Suprapubic skin (tissue), 4 donors: ENCODE results near the gene TRAPPC1.

Experiments used
- CTCF ChIP-seq, 2 donors: fragments of 200-600 bp in 1 of 2; fragments of 450-650 bp in 1 of 2; sonication (generic) in 1 of 2; IDR thresholded peaks; one replicate each; pipeline ENCODE4 v1.5.1; 2016 to 2019; ENCODE audit warnings: antibody characterized with exemption in 2 of 2, mild to moderate bottlenecking in 1 of 2, moderate library complexity in 1 of 2
- EP300 ChIP-seq: sonication (generic); formaldehyde crosslinking; IDR thresholded peaks from one replicate; pipeline ENCODE4 v1.6.1; 2017; ENCODE audit warnings: antibody characterized with exemption
- POLR2A ChIP-seq, 2 donors: fragments of 450-650 bp; IDR thresholded peaks; one replicate each; pipeline ENCODE4 v1.6.1; 2017; ENCODE audit warnings: antibody characterized with exemption in 2 of 2, mild to moderate bottlenecking in 2 of 2, moderate library complexity in 2 of 2
- POLR2AphosphoS5 ChIP-seq, 3 donors: sonication (generic); formaldehyde crosslinking; IDR thresholded peaks; one replicate each; pipeline ENCODE4 v1.6.1; 2017; ENCODE audit warnings: antibody characterized with exemption in 3 of 3

- no peak for TF ChIP-seq CTCF (IDR thresholded peaks at IDR 0.05)
- no peak for TF ChIP-seq POLR2AphosphoS5 (IDR thresholded peaks at IDR 0.05)
- no peak for TF ChIP-seq POLR2A (IDR thresholded peaks at IDR 0.05)
- no peak for TF ChIP-seq EP300
Observed at GRCh38 chr17:7955414-7956227, 23.9 kb upstream of the TRAPPC1 start.
